ENCODE results near the gene PRDM8.
A peak's percentile ranks its signal among the peaks of the same experiment; 100 is the strongest.

The PRDM8 gene

GRCh38 chr4:80195441-80196140 lies 1.7 kb upstream of the PRDM8 start:
- Histone ChIP-seq H2AK5ac (ENCODE audit: low read length) (no peak overlapping the region), H2BK5ac (ENCODE audit: low read length) (no peak overlapping the region), H3K23ac (ENCODE audit: low read length) (peak overlapping the region; percentile 38), H3K9ac (ENCODE audit: low read length) (no peak overlapping the region), H3K4me2 (ENCODE audit: low read length) (no peak overlapping the region), H3K27ac (ENCODE audit: low read depth, low read length) (no peak overlapping the region), H3K56ac (ENCODE audit: low read length) (no peak overlapping the region), H4K8ac (ENCODE audit: low read depth, low read length) (no peak overlapping the region), H3K27me3 (ENCODE audit: insufficient read depth, low read length, poor library complexity) (peaks cover 65% of the 10 kb centered on the region), H3K36me3 (ENCODE audit: control insufficient read depth, insufficient read depth, low read length) (no peaks in the 10 kb centered on the region), H3K79me2 (ENCODE audit: control insufficient read depth, insufficient read depth, low read length) (no peaks in the 10 kb centered on the region), H3K4me1 (ENCODE audit: control insufficient read depth, low read depth, low read length) (peaks cover 7% of the 10 kb centered on the region), H3K4me3 (ENCODE audit: low read length) (no peak overlapping the region), H3K79me1 (ENCODE audit: low read length) (no peaks in the 10 kb centered on the region), H3K18ac (ENCODE audit: low read length) (no peak overlapping the region), H4K5ac (ENCODE audit: low read length) (no peak overlapping the region), H2BK120ac (ENCODE audit: low read depth, low read length) (no peak overlapping the region), H3K4ac (ENCODE audit: low read depth, low read length) (no peak overlapping the region), H2BK15ac (replicated peaks; ENCODE audit: low read depth) (no peak overlapping the region)
- DNase-seq, result no peak
- no CpG with 5 or more reads among the region's 2 CpGs for WGBS (ENCODE audit: extremely low coverage, insufficient coverage, low lambda C conversion rate)

DNA sequence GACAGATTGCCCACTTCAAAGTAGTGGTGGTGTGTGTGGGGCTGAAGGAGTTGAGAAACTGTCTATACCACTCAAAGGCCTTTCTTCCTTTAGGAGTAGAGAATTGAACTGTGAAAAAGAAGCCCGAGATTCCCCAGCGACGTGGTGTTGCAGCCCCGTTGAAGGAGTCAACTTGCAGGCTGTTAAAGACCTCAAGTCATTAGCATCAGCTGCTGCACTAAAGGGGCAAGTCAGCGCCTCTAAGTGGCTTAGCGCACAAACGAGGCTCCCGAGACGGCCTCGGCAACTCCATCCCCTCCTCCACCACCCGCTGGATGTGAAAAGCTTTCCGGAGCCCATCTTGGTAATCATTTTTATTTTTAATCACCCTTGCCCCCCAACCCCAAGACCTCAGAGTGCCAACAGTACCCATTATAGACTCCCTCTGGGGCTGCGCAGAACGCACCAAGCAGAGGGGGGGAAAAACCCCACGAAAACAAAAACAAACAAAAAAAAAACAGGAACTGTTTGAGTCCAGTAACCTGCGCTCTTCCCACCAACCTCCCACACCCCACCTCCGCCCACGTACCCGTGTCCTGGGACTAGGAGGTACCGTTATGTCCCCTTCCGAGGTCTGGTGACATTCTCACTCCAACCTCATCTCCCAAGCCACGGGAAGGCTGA lies 913 bp upstream of the PRDM8 start:
- Histone ChIP-seq H3K9ac (ENCODE audit: low read length) (no peak overlapping the region), H3K79me2 (ENCODE audit: control insufficient read depth, insufficient read depth, low read length) (no peaks in the 10 kb centered on the region), H2BK120ac (ENCODE audit: low read depth, low read length) (no peak overlapping the region), H3K4ac (ENCODE audit: low read depth, low read length) (no peak overlapping the region), H4K8ac (ENCODE audit: low read depth, low read length) (no peak overlapping the region), H3K23ac (ENCODE audit: low read length) (no peak overlapping the region), H4K5ac (ENCODE audit: low read length) (no peak overlapping the region), H2AK5ac (ENCODE audit: low read length) (no peak overlapping the region), H3K27ac (ENCODE audit: low read depth, low read length) (no peak overlapping the region), H3K4me1 (ENCODE audit: control insufficient read depth, low read depth, low read length) (peaks cover 7% of the 10 kb centered on the region), H2BK5ac (ENCODE audit: low read length) (no peak overlapping the region), H3K4me2 (ENCODE audit: low read length) (peak overlapping the region; percentile 25), H2BK15ac (replicated peaks; ENCODE audit: low read depth) (no peak overlapping the region), H3K27me3 (ENCODE audit: insufficient read depth, low read length, poor library complexity) (peaks cover 66% of the 10 kb centered on the region), H3K18ac (ENCODE audit: low read length) (no peak overlapping the region), H3K79me1 (ENCODE audit: low read length) (no peaks in the 10 kb centered on the region), H3K4me3 (ENCODE audit: low read length) (no peak overlapping the region), H3K56ac (ENCODE audit: low read length) (no peak overlapping the region), H3K36me3 (ENCODE audit: control insufficient read depth, insufficient read depth, low read length) (no peaks in the 10 kb centered on the region)
- no CpG with 5 or more reads among the region's 22 CpGs for WGBS (ENCODE audit: extremely low coverage, insufficient coverage, low lambda C conversion rate)
- peak; percentile 62 for DNase-seq

GRCh38 chr4:80197601-80198440 lies 518 bp downstream of the PRDM8 start:
- H3K79me2 ChIP-seq (ENCODE audit: control insufficient read depth, insufficient read depth, low read length), result no peaks in the 10 kb centered on the region
- 100% methylated on average over 2 of the region's 45 CpGs for WGBS (ENCODE audit: extremely low coverage, insufficient coverage, low lambda C conversion rate)
- no peak overlapping the region for H2BK120ac ChIP-seq (ENCODE audit: low read depth, low read length)
- H3K18ac ChIP-seq (ENCODE audit: low read length), result no peak overlapping the region
- H3K4me2 ChIP-seq (ENCODE audit: low read length), result peak overlapping the region; percentile 59
- peaks cover 9% of the 10 kb centered on the region for H3K4me1 ChIP-seq (ENCODE audit: control insufficient read depth, low read depth, low read length)
- DNase-seq, result peak; percentile 56
- no peak overlapping the region for H3K4ac ChIP-seq (ENCODE audit: low read depth, low read length)
- H3K23ac ChIP-seq (ENCODE audit: low read length), result no peak overlapping the region
- H3K56ac ChIP-seq (ENCODE audit: low read length), result peak overlapping the region; percentile 2
- no peaks in the 10 kb centered on the region for H3K79me1 ChIP-seq (ENCODE audit: low read length)
- H4K8ac ChIP-seq (ENCODE audit: low read depth, low read length), result no peak overlapping the region
- no peak overlapping the region for H2AK5ac ChIP-seq (ENCODE audit: low read length)
- H3K9ac ChIP-seq (ENCODE audit: low read length), result no peak overlapping the region
- peaks cover 60% of the 10 kb centered on the region for H3K27me3 ChIP-seq (ENCODE audit: insufficient read depth, low read length, poor library complexity)
- no peak overlapping the region for H2BK15ac ChIP-seq (replicated peaks; ENCODE audit: low read depth)
- no peak overlapping the region for H3K27ac ChIP-seq (ENCODE audit: low read depth, low read length)
- no peak overlapping the region for H4K5ac ChIP-seq (ENCODE audit: low read length)
- no peaks in the 10 kb centered on the region for H3K36me3 ChIP-seq (ENCODE audit: control insufficient read depth, insufficient read depth, low read length)
- no peak overlapping the region for H3K4me3 ChIP-seq (ENCODE audit: low read length)
- H2BK5ac ChIP-seq (ENCODE audit: low read length), result no peak overlapping the region

DNA sequence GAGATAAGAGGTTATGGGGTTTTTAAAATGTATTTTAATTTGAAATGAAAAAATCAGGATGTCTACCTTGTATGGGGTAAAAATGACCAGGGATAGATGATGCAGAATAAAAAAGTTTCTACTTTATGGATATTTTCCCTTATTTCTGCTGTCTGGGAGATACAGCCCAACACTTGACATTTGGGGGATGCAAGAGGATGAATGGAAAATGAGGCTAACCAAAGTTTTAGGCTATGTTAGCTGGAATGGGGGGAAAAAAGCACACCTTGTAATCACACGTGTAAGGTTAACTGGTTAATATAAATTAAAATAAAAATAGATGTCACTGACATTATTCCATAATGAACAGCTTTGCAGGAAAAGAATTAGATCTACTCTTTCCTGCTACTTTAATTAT lies 1.1 kb downstream of the PRDM8 start:
- Histone ChIP-seq H3K27ac (ENCODE audit: low read depth, low read length) (no peak overlapping the region), H2AK5ac (ENCODE audit: low read length) (no peak overlapping the region), H3K79me2 (ENCODE audit: control insufficient read depth, insufficient read depth, low read length) (no peaks in the 10 kb centered on the region), H2BK15ac (replicated peaks; ENCODE audit: low read depth) (no peak overlapping the region), H3K56ac (ENCODE audit: low read length) (no peak overlapping the region), H3K4me3 (ENCODE audit: low read length) (no peak overlapping the region), H4K8ac (ENCODE audit: low read depth, low read length) (no peak overlapping the region), H2BK5ac (ENCODE audit: low read length) (no peak overlapping the region), H3K4me1 (ENCODE audit: control insufficient read depth, low read depth, low read length) (peaks cover 9% of the 10 kb centered on the region), H4K5ac (ENCODE audit: low read length) (no peak overlapping the region), H3K4me2 (ENCODE audit: low read length) (no peak overlapping the region), H3K36me3 (ENCODE audit: control insufficient read depth, insufficient read depth, low read length) (no peaks in the 10 kb centered on the region), H3K23ac (ENCODE audit: low read length) (no peak overlapping the region), H3K79me1 (ENCODE audit: low read length) (no peaks in the 10 kb centered on the region), H3K27me3 (ENCODE audit: insufficient read depth, low read length, poor library complexity) (peaks cover 59% of the 10 kb centered on the region), H3K18ac (ENCODE audit: low read length) (no peak overlapping the region), H3K4ac (ENCODE audit: low read depth, low read length) (no peak overlapping the region), H2BK120ac (ENCODE audit: low read depth, low read length) (no peak overlapping the region), H3K9ac (ENCODE audit: low read length) (no peak overlapping the region)
- DNase-seq, result no peak
- no CpG with 5 or more reads among the region's 1 CpG for WGBS (ENCODE audit: extremely low coverage, insufficient coverage, low lambda C conversion rate)

DNA sequence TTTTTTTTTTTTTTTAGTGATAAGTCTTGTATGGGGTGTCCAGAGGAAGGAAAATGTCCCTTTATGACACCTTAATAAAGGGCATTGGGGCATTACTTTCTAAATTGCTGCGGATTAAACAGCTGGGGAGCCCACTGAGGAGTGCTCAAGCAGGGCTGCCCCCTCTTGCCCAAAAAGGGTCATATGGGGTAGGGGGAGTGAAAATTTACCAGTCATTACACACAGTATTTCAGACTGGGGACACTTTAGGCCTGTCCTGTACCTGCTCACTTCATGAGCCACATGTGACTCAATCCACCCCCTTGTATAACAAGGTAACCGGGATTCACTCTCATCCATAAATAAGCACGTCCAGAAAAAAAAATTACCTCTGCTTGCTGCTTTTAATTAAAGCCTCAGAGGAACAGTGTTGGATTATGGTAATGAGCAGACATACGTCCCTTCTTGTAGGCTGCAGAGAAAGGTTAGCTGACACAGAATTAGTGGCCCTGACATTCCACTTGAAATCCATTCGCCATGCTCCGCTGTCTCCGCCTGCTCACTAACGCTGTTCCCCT lies 1.8 kb downstream of the PRDM8 start:
- Histone ChIP-seq H3K4me1 (ENCODE audit: control insufficient read depth, low read depth, low read length) (peaks cover 9% of the 10 kb centered on the region), H3K18ac (ENCODE audit: low read length) (no peak overlapping the region), H3K4ac (ENCODE audit: low read depth, low read length) (no peak overlapping the region), H3K9ac (ENCODE audit: low read length) (no peak overlapping the region), H3K79me2 (ENCODE audit: control insufficient read depth, insufficient read depth, low read length) (no peaks in the 10 kb centered on the region), H3K27ac (ENCODE audit: low read depth, low read length) (no peak overlapping the region), H3K79me1 (ENCODE audit: low read length) (no peaks in the 10 kb centered on the region), H3K4me2 (ENCODE audit: low read length) (no peak overlapping the region), H4K8ac (ENCODE audit: low read depth, low read length) (no peak overlapping the region), H3K27me3 (ENCODE audit: insufficient read depth, low read length, poor library complexity) (peaks cover 54% of the 10 kb centered on the region), H3K56ac (ENCODE audit: low read length) (no peak overlapping the region), H2BK120ac (ENCODE audit: low read depth, low read length) (no peak overlapping the region), H2BK15ac (replicated peaks; ENCODE audit: low read depth) (no peak overlapping the region), H3K4me3 (ENCODE audit: low read length) (no peak overlapping the region), H3K23ac (ENCODE audit: low read length) (no peak overlapping the region), H2AK5ac (ENCODE audit: low read length) (no peak overlapping the region), H3K36me3 (ENCODE audit: control insufficient read depth, insufficient read depth, low read length) (no peaks in the 10 kb centered on the region), H2BK5ac (ENCODE audit: low read length) (no peak overlapping the region), H4K5ac (ENCODE audit: low read length) (no peak overlapping the region)
- no peak for DNase-seq
- no CpG with 5 or more reads among the region's 8 CpGs for WGBS (ENCODE audit: extremely low coverage, insufficient coverage, low lambda C conversion rate)

All from mesendoderm (in vitro differentiated cells).